ENCODE measurements around the gene RAB8B. TPM values are rescaled to one million over a fixed set of nuclear protein-coding genes. Genes with fewer than 3 reads are reported as not detected.
A peak's percentile ranks its signal among the peaks of the same experiment; 100 is the strongest.

Gene RAB8B
- total and polyA plus RNA-seq, 9 of the 15 experiments (the other 6 are each of a cell fraction or from before 2014, with no cell fraction given), result 7.8 to 32.1 (median 24.2) TPM

DNA sequence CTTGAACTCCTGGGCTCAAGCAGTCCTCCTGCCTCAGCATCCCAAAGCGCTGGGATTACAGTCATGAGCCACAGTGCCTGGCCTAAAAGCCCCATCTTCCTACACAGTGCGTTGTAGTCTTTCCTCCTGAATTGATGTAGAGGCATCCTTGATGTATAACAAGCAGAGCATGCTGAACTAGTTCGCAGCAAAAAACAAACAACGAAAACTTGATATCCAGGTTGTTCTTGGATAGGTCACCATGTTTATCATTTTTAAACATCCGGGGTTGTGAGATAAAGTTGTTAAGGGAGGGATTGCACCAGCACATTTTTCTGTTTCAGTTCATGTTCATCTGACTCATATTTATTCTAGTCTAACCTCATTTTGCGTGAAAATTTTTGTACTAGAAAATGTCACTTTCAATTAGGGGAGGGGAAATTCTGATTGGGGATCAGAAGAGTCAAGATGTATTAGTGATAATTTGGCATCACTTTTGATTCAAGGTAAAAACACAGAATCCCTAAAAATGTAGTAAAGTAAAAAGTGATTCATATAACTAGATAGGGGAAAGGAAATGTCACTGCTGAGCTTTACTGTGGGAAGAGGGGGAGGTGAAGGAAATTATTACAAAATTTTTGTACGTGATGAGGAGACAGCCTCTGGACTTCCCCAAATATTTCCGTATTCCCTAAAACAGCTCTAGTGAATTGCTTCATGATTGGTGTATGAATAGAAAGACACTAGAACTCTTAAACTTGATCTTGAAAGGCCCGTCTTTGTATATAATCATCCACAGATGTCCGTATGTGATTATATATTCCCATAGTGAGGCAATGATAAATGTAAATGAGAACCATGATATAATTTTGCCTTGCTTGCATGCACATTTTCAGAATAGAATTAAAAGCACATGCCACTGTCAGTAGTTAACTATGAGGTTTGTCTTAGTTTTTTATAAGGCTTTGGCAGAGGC, 22.9 kb downstream of the RAB8B start (continued):
- TF ChIP-seq ESRRB (CRISPR knock-in tag; IDR thresholded peaks at IDR 0.05; ENCODE audit: borderline replicate concordance) (no peak), MYNN (IDR thresholded peaks at IDR 0.05) (no peak), MYNN (CRISPR knock-in tag; IDR thresholded peaks at IDR 0.05) (no peak), ZBTB17 (CRISPR knock-in tag; IDR thresholded peaks at IDR 0.05) (no peak), CXXC5 (CRISPR knock-in tag; IDR thresholded peaks at IDR 0.05) (no peak), CBX8 (IDR thresholded peaks at IDR 0.05; ENCODE audit: borderline replicate concordance, extremely low read depth, low read depth, low read length, poor library complexity, severe bottlenecking) (no peak), SLC30A9 (CRISPR knock-in tag; IDR thresholded peaks at IDR 0.05) (no peak), XRCC3 (IDR thresholded peaks at IDR 0.05) (no peak), DACH1 (IDR thresholded peaks at IDR 0.05; ENCODE audit: partially characterized antibody) (peak; percentile 15), CBX1 (IDR thresholded peaks at IDR 0.05; ENCODE audit: low read depth) (no peak), TRIM28 (IDR thresholded peaks at IDR 0.05) (no peak), NFIC (IDR thresholded peaks at IDR 0.05) (no peak), SOX6 (IDR thresholded peaks at IDR 0.05) (peak; percentile 53; the same call in 1 of the 2 replicates), MIER1 (IDR thresholded peaks at IDR 0.05; ENCODE audit: low read depth) (no peak), ZNF766 (CRISPR knock-in tag; conservative IDR thresholded peaks at IDR 0.05) (no peak), FOS (IDR thresholded peaks at IDR 0.05; ENCODE audit: extremely low read depth, insufficient read length) (no peak), CTCF (IDR thresholded peaks at IDR 0.05 in 2 of 3, conservative IDR thresholded peaks at IDR 0.05 in 1 of 3; ENCODE audit: insufficient read depth in 2 of 3, low read depth in 1 of 3, low read length in 3 of 3) (no peak)
- TF ChIP-seq, protein P1, sequence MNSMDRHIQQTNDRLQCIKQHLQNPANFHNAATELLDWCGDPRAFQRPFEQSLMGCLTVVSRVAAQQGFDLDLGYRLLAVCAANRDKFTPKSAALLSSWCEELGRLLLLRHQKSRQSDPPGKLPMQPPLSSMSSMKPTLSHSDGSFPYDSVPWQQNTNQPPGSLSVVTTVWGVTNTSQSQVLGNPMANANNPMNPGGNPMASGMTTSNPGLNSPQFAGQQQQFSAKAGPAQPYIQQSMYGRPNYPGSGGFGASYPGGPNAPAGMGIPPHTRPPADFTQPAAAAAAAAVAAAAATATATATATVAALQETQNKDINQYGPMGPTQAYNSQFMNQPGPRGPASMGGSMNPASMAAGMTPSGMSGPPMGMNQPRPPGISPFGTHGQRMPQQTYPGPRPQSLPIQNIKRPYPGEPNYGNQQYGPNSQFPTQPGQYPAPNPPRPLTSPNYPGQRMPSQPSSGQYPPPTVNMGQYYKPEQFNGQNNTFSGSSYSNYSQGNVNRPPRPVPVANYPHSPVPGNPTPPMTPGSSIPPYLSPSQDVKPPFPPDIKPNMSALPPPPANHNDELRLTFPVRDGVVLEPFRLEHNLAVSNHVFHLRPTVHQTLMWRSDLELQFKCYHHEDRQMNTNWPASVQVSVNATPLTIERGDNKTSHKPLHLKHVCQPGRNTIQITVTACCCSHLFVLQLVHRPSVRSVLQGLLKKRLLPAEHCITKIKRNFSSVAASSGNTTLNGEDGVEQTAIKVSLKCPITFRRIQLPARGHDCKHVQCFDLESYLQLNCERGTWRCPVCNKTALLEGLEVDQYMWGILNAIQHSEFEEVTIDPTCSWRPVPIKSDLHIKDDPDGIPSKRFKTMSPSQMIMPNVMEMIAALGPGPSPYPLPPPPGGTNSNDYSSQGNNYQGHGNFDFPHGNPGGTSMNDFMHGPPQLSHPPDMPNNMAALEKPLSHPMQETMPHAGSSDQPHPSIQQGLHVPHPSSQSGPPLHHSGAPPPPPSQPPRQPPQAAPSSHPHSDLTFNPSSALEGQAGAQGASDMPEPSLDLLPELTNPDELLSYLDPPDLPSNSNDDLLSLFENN (IDR thresholded peaks at IDR 0.05; ENCODE audit: low read depth in 2 of 2, low read length in 2 of 2), result 0 out of 4 replicates have a peak, but pooled peaks of 1 of the 2 experiments have one; percentile 9
- TF ChIP-seq, protein P2, sequence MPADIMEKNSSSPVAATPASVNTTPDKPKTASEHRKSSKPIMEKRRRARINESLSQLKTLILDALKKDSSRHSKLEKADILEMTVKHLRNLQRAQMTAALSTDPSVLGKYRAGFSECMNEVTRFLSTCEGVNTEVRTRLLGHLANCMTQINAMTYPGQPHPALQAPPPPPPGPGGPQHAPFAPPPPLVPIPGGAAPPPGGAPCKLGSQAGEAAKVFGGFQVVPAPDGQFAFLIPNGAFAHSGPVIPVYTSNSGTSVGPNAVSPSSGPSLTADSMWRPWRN (IDR thresholded peaks at IDR 0.05; ENCODE audit: low read depth), result 0 out of 2 replicates have a peak, but pooled peaks have one; percentile 23
- TF ChIP-seq, protein P3, sequence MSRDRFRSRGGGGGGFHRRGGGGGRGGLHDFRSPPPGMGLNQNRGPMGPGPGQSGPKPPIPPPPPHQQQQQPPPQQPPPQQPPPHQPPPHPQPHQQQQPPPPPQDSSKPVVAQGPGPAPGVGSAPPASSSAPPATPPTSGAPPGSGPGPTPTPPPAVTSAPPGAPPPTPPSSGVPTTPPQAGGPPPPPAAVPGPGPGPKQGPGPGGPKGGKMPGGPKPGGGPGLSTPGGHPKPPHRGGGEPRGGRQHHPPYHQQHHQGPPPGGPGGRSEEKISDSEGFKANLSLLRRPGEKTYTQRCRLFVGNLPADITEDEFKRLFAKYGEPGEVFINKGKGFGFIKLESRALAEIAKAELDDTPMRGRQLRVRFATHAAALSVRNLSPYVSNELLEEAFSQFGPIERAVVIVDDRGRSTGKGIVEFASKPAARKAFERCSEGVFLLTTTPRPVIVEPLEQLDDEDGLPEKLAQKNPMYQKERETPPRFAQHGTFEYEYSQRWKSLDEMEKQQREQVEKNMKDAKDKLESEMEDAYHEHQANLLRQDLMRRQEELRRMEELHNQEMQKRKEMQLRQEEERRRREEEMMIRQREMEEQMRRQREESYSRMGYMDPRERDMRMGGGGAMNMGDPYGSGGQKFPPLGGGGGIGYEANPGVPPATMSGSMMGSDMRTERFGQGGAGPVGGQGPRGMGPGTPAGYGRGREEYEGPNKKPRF (IDR thresholded peaks at IDR 0.05; ENCODE audit: low read depth, low read length), result no peak
